Skin epidermis (tissue), 12 donors: ENCODE results near the gene BHLHA15.

Experiments
- H3K27ac ChIP-seq, 21 experiments: fragments of 200-600 bp; sonication (generic) in 11 of 21; one replicate each; pipeline ENCODE4 v1.5.0; 2020; ENCODE audit warnings: mild to moderate bottlenecking in 3 of 21, inconsistent platforms in 2 of 21, moderate library complexity in 2 of 21
- H3K4me3 ChIP-seq, 7 experiments: fragments of 200-600 bp; sonication (generic) in 2 of 7; one replicate each; pipeline ENCODE4 v1.5.0; 2020; ENCODE audit warnings: inconsistent platforms in 2 of 7, mild to moderate bottlenecking in 2 of 7, moderate library complexity in 1 of 7

Gene BHLHA15

GRCh38 chr7:98235901-98236300 is 24.7 kb downstream of the BHLHA15 start:
- Histone ChIP-seq H3K4me3 (no peak overlapping the region), H3K27ac (no peak overlapping the region)

GRCh38 chr7:98236355-98237185 is 25.3 kb downstream of the BHLHA15 start:
- Histone ChIP-seq H3K27ac (no peak overlapping the region), H3K4me3 (no peak overlapping the region)

- no peak overlapping the region for H3K4me3 ChIP-seq
- H3K27ac ChIP-seq = no peak overlapping the region
Observed at GRCh38 chr7:98238076-98238475, 26.8 kb downstream of the BHLHA15 start.

- Histone ChIP-seq H3K27ac (no peak overlapping the region), H3K4me3 (no peak overlapping the region)
Observed at GRCh38 chr7:98238976-98239375, 27.7 kb downstream of the BHLHA15 start.

- Histone ChIP-seq H3K27ac (no peak overlapping the region), H3K4me3 (no peak overlapping the region)
Observed at GRCh38 chr7:98240961-98241673, 29.9 kb downstream of the BHLHA15 start.

- H3K27ac ChIP-seq = no peak overlapping the region
- no peak overlapping the region for H3K4me3 ChIP-seq
Observed at GRCh38 chr7:98241674-98242241, 30.5 kb downstream of the BHLHA15 start.

GRCh38 chr7:98242342-98242741 is 31.1 kb downstream of the BHLHA15 start:
- H3K4me3 ChIP-seq = no peak overlapping the region
- H3K27ac ChIP-seq = no peak overlapping the region

GRCh38 chr7:98242934-98243333 is 31.7 kb downstream of the BHLHA15 start:
- no peak overlapping the region for H3K27ac ChIP-seq

GRCh38 chr7:98244871-98245270 is 33.6 kb downstream of the BHLHA15 start:
- no peak overlapping the region for H3K27ac ChIP-seq
- no peak overlapping the region for H3K4me3 ChIP-seq

More at GRCh38 chr7:98242934-98243333, 31.7 kb downstream of the BHLHA15 start:
- H3K4me3 ChIP-seq = no peak overlapping the region

- peak overlapping the region in 5 of 21 experiments; percentile 4 to 88 (median 37) for H3K27ac ChIP-seq
- H3K4me3 ChIP-seq = no peak overlapping the region
Observed at GRCh38 chr7:98248156-98248555, 36.9 kb downstream of the BHLHA15 start.

- Histone ChIP-seq H3K27ac (peak overlapping the region in 13 of 21 experiments; percentile 26 to 91 (median 55)), H3K4me3 (no peak overlapping the region)
Observed at GRCh38 chr7:98249106-98249505, 37.9 kb downstream of the BHLHA15 start.

- H3K27ac ChIP-seq = peak overlapping the region in 18 of 21 experiments; percentile 18 to 91 (median 82)
- H3K4me3 ChIP-seq = peak overlapping the region in 6 of 7 experiments; percentile 54 to 97 (median 76)
Observed at GRCh38 chr7:98250789-98251188, 39.5 kb downstream of the BHLHA15 start.

GRCh38 chr7:98251231-98251600 is 40.0 kb downstream of the BHLHA15 start:
- Histone ChIP-seq H3K4me3 (peak overlapping the region; percentile 54 to 97 (median 74)), H3K27ac (peak overlapping the region in 20 of 21 experiments; percentile 70 to 93 (median 82))

GRCh38 chr7:98251601-98252424 is 40.6 kb downstream of the BHLHA15 start, which contains the start of gene TECPR1:
Gene TECPR1 (minus strand): TSS chr7:98252232. CDS start chr7:98246146, 6,086 bp downstream.
- peak within 1 kb of the TSS; percentile 54 to 97 (median 74) for H3K4me3 ChIP-seq
- peak within 1 kb of the TSS in 20 of 21 experiments; percentile 70 to 93 (median 82) for H3K27ac ChIP-seq

- peak overlapping the region; percentile 54 to 97 (median 74) for H3K4me3 ChIP-seq
- peak overlapping the region in 20 of 21 experiments; percentile 70 to 93 (median 82) for H3K27ac ChIP-seq
Observed at GRCh38 chr7:98252425-98253054, 41.3 kb downstream of the BHLHA15 start.

GRCh38 chr7:98254516-98254915 is 43.3 kb downstream of the BHLHA15 start:
- Histone ChIP-seq H3K27ac (no peak overlapping the region), H3K4me3 (no peak overlapping the region)

GRCh38 chr7:98254951-98255610 is 43.8 kb downstream of the BHLHA15 start:
- no peak overlapping the region for H3K4me3 ChIP-seq
- H3K27ac ChIP-seq = no peak overlapping the region

- Histone ChIP-seq H3K27ac (no peak overlapping the region), H3K4me3 (no peak overlapping the region)
Observed at GRCh38 chr7:98256431-98256830, 45.2 kb downstream of the BHLHA15 start.
